HCT116 (cell line): ENCODE measurements around the gene LIPM. TPM values are rescaled to one million over a fixed set of nuclear protein-coding genes. Genes with fewer than 3 reads are reported as not detected.
A peak's percentile ranks its signal among the peaks of the same experiment; 100 is the strongest.

Experiments
- ATAC-seq: fragments of 200-7000 bp; cut with Tn5 transposase; 2 replicates; pipeline ENCODE4 v1.9.1; 2020; ENCODE audit warnings: mild to moderate bottlenecking, moderate library complexity
- BruUV-seq: library from RNA; stranded (reverse); fragments of 400-500 nt; replicated peaks from 2 replicates; lab custom pipeline; 2021; lab: Mats Ljungman, UMichigan
- CTCF ChIA-PET: fragments of 300-600 bp; sonication (Branson Sonifier 250); formaldehyde crosslinking; loops from one replicate; lab custom pipeline; 2021; ENCODE audit warnings: antibody characterized with exemption; lab: Charles Lee
- POLR2A ChIA-PET: fragments of 300-600, 350-600 bp; sonication (Branson Sonifier 250); formaldehyde crosslinking; loops from one replicate; lab custom pipeline; 2021; ENCODE audit warnings: antibody characterized with exemption; lab: Charles Lee
- RAD21 ChIA-PET, 2 experiments: fragments of 300-600 bp; sonication (Branson Sonifier 250); formaldehyde crosslinking; loops; one replicate each; lab custom pipeline; 2023; ENCODE audit warnings: low total read pairs in 2 of 2; ENCODE audit not compliant: uncharacterized antibody in 2 of 2, unreplicated experiment in 2 of 2, low non-redundant PET in 1 of 2; lab: Charles Lee
- DNase-seq: peaks from one replicate; pipeline ENCODE4 v3.0.0-alpha.2; 2010; ENCODE audit warnings: low read depth, low spot score
- H2AFZ ChIP-seq: fragments of 200-600 bp; shearing (Covaris generic), sonication (generic); 2 replicates; pipeline ENCODE4 v1.6.1; 2017; ENCODE audit warnings: low read depth, mixed run types, mixed read lengths, antibody characterized with exemption, low read length; ENCODE audit not compliant: poor library complexity, severe bottlenecking
- H3K27ac ChIP-seq: 2 replicates; pipeline ENCODE4 v1.5.1; 2012; ENCODE audit warnings: low read depth, low read length
- H3K27me3 ChIP-seq: fragments of 200-600 bp; sonication (generic); 2 replicates; pipeline ENCODE4 v1.6.1; 2016; ENCODE audit warnings: mixed run types, low read length, mixed read lengths; ENCODE audit not compliant: insufficient read depth
- H3K36me3 ChIP-seq, 2 experiments: fragments of 200-500 bp in 1 of 2; fragments of 200-600 bp in 1 of 2; sonication (Bioruptor generic) in 1 of 2; sonication (generic) in 1 of 2; 2 replicates each; pipeline versions ENCODE4 v1.5.1 to v1.6.1; 2014 to 2016; ENCODE audit warnings: low read length in 2 of 2, inconsistent platforms in 1 of 2, mixed read lengths in 1 of 2, mixed run types in 1 of 2; ENCODE audit not compliant: insufficient read depth in 2 of 2, control insufficient read depth in 1 of 2
- H3K4me1 ChIP-seq, 2 experiments: fragments of 200-600 bp in 1 of 2; sonication (generic) in 1 of 2; 2 replicates each; pipeline versions ENCODE4 v1.5.1 to v1.6.1; 2012 to 2017; ENCODE audit warnings: low read length in 2 of 2, inconsistent platforms in 1 of 2, mild to moderate bottlenecking in 1 of 2, mixed read lengths in 1 of 2, mixed run types in 1 of 2, moderate library complexity in 1 of 2; ENCODE audit not compliant: insufficient read depth in 2 of 2, control insufficient read depth in 1 of 2
- H3K4me2 ChIP-seq: fragments of 200-600 bp; sonication (generic); 2 replicates; pipeline ENCODE4 v1.6.1; 2017; ENCODE audit warnings: mixed run types, low read length, mixed read lengths
- H3K4me3 ChIP-seq, 2 experiments: fragments of 200-600 bp in 1 of 2; sonication (generic) in 1 of 2; replicated peaks in 1 of 2; 2 replicates each; pipeline ENCODE4 v1.5.1; 2011 to 2016; ENCODE audit warnings: low read length in 2 of 2, control low read depth in 1 of 2, low read depth in 1 of 2, mild to moderate bottlenecking in 1 of 2, mixed read lengths in 1 of 2, mixed run types in 1 of 2
- H3K79me2 ChIP-seq: fragments of 200-600 bp; sonication (generic); 2 replicates; pipeline ENCODE4 v1.6.1; 2017; ENCODE audit warnings: mild to moderate bottlenecking, mixed run types, low read length, moderate library complexity, mixed read lengths; ENCODE audit not compliant: insufficient read depth
- H3K9ac ChIP-seq: fragments of 200-600 bp; sonication (generic); 2 replicates; pipeline ENCODE4 v1.6.1; 2016; ENCODE audit warnings: low read length, mixed read lengths
- H3K9me2 ChIP-seq: fragments of 200-600 bp; sonication (generic), shearing (Covaris generic); 2 replicates; pipeline ENCODE4 v1.6.1; 2017; ENCODE audit warnings: mixed run types, mild to moderate bottlenecking, moderate library complexity; ENCODE audit not compliant: insufficient read depth
- H3K9me3 ChIP-seq, 2 experiments: fragments of 200-500 bp in 1 of 2; fragments of 200-600 bp in 1 of 2; sonication (Bioruptor generic) in 1 of 2; sonication (generic) in 1 of 2; 2 replicates each; pipeline ENCODE4 v1.6.1; 2014 to 2017; ENCODE audit warnings: low read length in 2 of 2, mixed read lengths in 2 of 2, inconsistent platforms in 1 of 2, low read depth in 1 of 2, mild to moderate bottlenecking in 1 of 2, mixed run types in 1 of 2, moderate library complexity in 1 of 2; ENCODE audit not compliant: control insufficient read depth in 1 of 2, insufficient read depth in 1 of 2
- H4K20me1 ChIP-seq: fragments of 200-600 bp; sonication (generic), shearing (Covaris generic); 2 replicates; pipeline ENCODE4 v1.6.1; 2017; ENCODE audit warnings: mixed run types, mild to moderate bottlenecking, moderate library complexity; ENCODE audit not compliant: insufficient read depth
- ATF3 ChIP-seq: IDR thresholded peaks from 2 replicates; pipeline ENCODE4 v1.6.1; 2012
- CBX3 ChIP-seq: IDR thresholded peaks from 2 replicates; pipeline ENCODE4 v1.6.1; 2012; ENCODE audit warnings: low read depth
- CEBPB ChIP-seq: IDR thresholded peaks from 2 replicates; pipeline ENCODE4 v1.6.1; 2012; ENCODE audit warnings: low read depth
- CTCF ChIP-seq, 3 experiments: fragments of 200-600 bp in 1 of 3; sonication (generic) in 1 of 3; IDR thresholded peaks in 2 of 3; conservative IDR thresholded peaks in 1 of 3; 2 replicates each; pipeline ENCODE4 v1.5.1; 2012 to 2017; ENCODE audit warnings: low read depth in 2 of 3, low read length in 2 of 3, antibody characterized with exemption in 1 of 3, borderline replicate concordance in 1 of 3, control low read depth in 1 of 3, mild to moderate bottlenecking in 1 of 3, mixed read lengths in 1 of 3, mixed run types in 1 of 3, moderate library complexity in 1 of 3; ENCODE audit not compliant: insufficient read depth in 1 of 3
- EGR1 ChIP-seq: IDR thresholded peaks from 2 replicates; pipeline ENCODE4 v1.6.1; 2012; ENCODE audit warnings: low read depth
- ELF1 ChIP-seq: IDR thresholded peaks from 2 replicates; pipeline ENCODE4 v1.6.1; 2012; ENCODE audit warnings: low read depth, borderline replicate concordance
- EZH2phosphoT487 ChIP-seq: fragments of 200-600 bp; IDR thresholded peaks from 2 replicates; pipeline ENCODE4 v1.6.1; 2018; ENCODE audit warnings: antibody characterized with exemption, borderline replicate concordance
- FOSL1 ChIP-seq: IDR thresholded peaks from 2 replicates; pipeline ENCODE4 v1.6.1; 2012; ENCODE audit warnings: low read depth
- JUND ChIP-seq: IDR thresholded peaks from 2 replicates; pipeline ENCODE4 v1.6.1; 2012
- POLR2A ChIP-seq: IDR thresholded peaks from 2 replicates; pipeline ENCODE4 v1.7.0; 2011; ENCODE audit warnings: borderline replicate concordance; ENCODE audit not compliant: insufficient read depth, insufficient read length; ENCODE audit errors: extremely low read depth
- POLR2AphosphoS5 ChIP-seq: IDR thresholded peaks from 2 replicates; pipeline ENCODE4 v1.6.1; 2011; ENCODE audit warnings: mild to moderate bottlenecking, low read depth, low read length, moderate library complexity
- RAD21 ChIP-seq: IDR thresholded peaks from 2 replicates; pipeline ENCODE4 v1.6.1; 2012; ENCODE audit warnings: low read depth, mild to moderate bottlenecking
- SIN3A ChIP-seq: IDR thresholded peaks from 2 replicates; pipeline ENCODE4 v1.6.1; 2012; ENCODE audit warnings: low read depth
- SRF ChIP-seq: IDR thresholded peaks from 2 replicates; pipeline ENCODE4 v1.6.1; 2012; ENCODE audit warnings: low read depth
- TCF7L2 ChIP-seq: IDR thresholded peaks from 2 replicates; pipeline ENCODE4 v1.7.0; 2011; ENCODE audit warnings: borderline replicate concordance, inconsistent platforms; ENCODE audit not compliant: insufficient read depth, insufficient read length; ENCODE audit errors: extremely low read depth
- YY1 ChIP-seq: IDR thresholded peaks from 2 replicates; pipeline ENCODE4 v1.6.1; 2011; ENCODE audit warnings: low read length, low read depth, moderate library complexity, mild to moderate bottlenecking; ENCODE audit not compliant: insufficient replicate concordance; ENCODE audit errors: extremely low read depth
- ZBTB33 ChIP-seq: IDR thresholded peaks from 2 replicates; pipeline ENCODE4 v1.6.1; 2011; ENCODE audit warnings: mild to moderate bottlenecking, low read length, moderate library complexity; ENCODE audit not compliant: insufficient replicate concordance; ENCODE audit errors: extremely low read depth
- ZFX ChIP-seq: fragments of 450-650 bp; IDR thresholded peaks from 2 replicates; pipeline ENCODE4 v1.6.1; 2017
- intact Hi-C: fragments of 100-400 bp; cut with micrococcal nuclease; formaldehyde crosslinking; loops from 2 replicates; pipeline ENCODE4 v1.10.0; 2022
- total RNA-seq: library from RNA; stranded (reverse); gene quantifications from one replicate; pipeline ENCODE4 v1.2.1, GENCODE V29; 2021; ENCODE audit not compliant: unreplicated experiment
- TF ChIP-seq, protein P1 (sequence below): IDR thresholded peaks from 2 replicates; pipeline ENCODE4 v1.6.1; 2012; ENCODE audit warnings: low read depth

LIPM gene
- total RNA-seq, 1 experiment from 2014 or later, result not detected

DNA sequence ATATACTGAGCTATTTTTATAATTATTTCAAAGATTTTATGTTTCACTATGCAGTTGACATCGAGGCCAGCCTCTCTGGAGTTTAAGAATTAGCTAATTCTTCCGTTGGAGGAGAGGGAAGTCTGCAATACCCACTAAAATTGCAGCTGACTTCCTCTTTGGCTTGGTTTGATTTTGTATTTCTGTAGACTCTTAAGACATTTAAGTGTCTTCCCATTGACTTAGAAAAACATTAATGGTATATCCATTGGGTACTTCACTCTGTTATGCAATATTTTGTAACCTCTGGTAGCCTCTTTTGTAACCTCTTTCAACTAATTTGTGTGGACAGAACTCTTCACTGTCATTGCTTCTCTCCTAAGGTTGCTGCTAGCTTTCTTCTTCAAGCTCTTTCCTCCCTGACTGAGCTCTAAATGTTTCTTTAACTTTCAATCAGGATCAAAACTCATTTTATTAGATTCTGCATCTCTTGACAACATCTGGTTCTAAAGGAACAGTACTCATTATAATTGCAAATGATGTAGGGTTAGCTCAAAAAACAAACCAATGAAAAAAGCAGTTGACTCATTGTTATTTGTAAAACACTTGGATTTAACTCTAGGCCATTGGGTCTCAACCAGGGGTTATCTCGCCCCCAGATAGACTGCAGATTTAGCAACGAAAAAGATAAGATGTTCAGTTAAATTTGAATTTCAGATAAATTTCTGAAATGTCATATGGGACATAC lies 50.8 kb downstream of the LIPM start:
- BruUV-seq, result no TSS peak
- no peaks in the 10 kb centered on the region for H3K9me2 ChIP-seq
- peaks cover 18 to 39% of the 10 kb centered on the region in 2 experiments for H3K4me1 ChIP-seq
- H2AFZ ChIP-seq, result peak overlapping the region; percentile 44
- ChIA-PET RAD21 (no interaction called here), POLR2A (no interaction called here), CTCF (interaction anchor here (1.1 to 2.1 kb wide), 2 partner anchors 18 to 80 kb away, joined by 3 to 8 read pairs; no protein-coding TSS in a partner anchor)
- no peaks in the 10 kb centered on the region for H3K36me3 ChIP-seq
- H4K20me1 ChIP-seq, result no peaks in the 10 kb centered on the region
- no peak overlapping the region for H3K9ac ChIP-seq
- intact Hi-C loops, result no loop called here
- DNase-seq (no peak), ATAC-seq (no peak)
- H3K27ac ChIP-seq, result no peak overlapping the region
- no peak overlapping the region for H3K4me2 ChIP-seq
- TF ChIP-seq EZH2phosphoT487, result no peak
- no peak for TF ChIP-seq POLR2A
- TF ChIP-seq POLR2AphosphoS5, result no peak
- TF ChIP-seq CBX3, result no peak
- TF ChIP-seq RAD21, result no peak
- no peak for TF ChIP-seq ATF3
- TF ChIP-seq ELF1, result no peak
- no peak for TF ChIP-seq FOSL1
- TF ChIP-seq, protein P1, sequence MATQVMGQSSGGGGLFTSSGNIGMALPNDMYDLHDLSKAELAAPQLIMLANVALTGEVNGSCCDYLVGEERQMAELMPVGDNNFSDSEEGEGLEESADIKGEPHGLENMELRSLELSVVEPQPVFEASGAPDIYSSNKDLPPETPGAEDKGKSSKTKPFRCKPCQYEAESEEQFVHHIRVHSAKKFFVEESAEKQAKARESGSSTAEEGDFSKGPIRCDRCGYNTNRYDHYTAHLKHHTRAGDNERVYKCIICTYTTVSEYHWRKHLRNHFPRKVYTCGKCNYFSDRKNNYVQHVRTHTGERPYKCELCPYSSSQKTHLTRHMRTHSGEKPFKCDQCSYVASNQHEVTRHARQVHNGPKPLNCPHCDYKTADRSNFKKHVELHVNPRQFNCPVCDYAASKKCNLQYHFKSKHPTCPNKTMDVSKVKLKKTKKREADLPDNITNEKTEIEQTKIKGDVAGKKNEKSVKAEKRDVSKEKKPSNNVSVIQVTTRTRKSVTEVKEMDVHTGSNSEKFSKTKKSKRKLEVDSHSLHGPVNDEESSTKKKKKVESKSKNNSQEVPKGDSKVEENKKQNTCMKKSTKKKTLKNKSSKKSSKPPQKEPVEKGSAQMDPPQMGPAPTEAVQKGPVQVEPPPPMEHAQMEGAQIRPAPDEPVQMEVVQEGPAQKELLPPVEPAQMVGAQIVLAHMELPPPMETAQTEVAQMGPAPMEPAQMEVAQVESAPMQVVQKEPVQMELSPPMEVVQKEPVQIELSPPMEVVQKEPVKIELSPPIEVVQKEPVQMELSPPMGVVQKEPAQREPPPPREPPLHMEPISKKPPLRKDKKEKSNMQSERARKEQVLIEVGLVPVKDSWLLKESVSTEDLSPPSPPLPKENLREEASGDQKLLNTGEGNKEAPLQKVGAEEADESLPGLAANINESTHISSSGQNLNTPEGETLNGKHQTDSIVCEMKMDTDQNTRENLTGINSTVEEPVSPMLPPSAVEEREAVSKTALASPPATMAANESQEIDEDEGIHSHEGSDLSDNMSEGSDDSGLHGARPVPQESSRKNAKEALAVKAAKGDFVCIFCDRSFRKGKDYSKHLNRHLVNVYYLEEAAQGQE, result no peak
- no peak for TF ChIP-seq JUND
- no peak for TF ChIP-seq CEBPB
- TF ChIP-seq SRF, result no peak
- no peak for TF ChIP-seq ZFX
- no peak for TF ChIP-seq TCF7L2
- no peak for TF ChIP-seq EGR1
- TF ChIP-seq ZBTB33, result no peak
- TF ChIP-seq YY1, result no peak
- TF ChIP-seq CTCF (IDR thresholded peaks at IDR 0.05 in 2 of 3, conservative IDR thresholded peaks at IDR 0.05 in 1 of 3; ENCODE audit: borderline replicate concordance in 1 of 3, insufficient read depth in 1 of 3, low read depth in 2 of 3, low read length in 2 of 3), result no peak
- TF ChIP-seq SIN3A, result no peak
- H3K9me3 ChIP-seq, result no peaks in the 10 kb centered on the region
- no peak overlapping the region for H3K4me3 ChIP-seq
- H3K27me3 ChIP-seq, result no peaks in the 10 kb centered on the region
- H3K79me2 ChIP-seq, result no peaks in the 10 kb centered on the region
